K562 (cell line): ENCODE results near the gene QRICH1. TPM values are rescaled to one million over a fixed set of nuclear protein-coding genes. Genes with fewer than 3 reads are reported as not detected.
A peak's percentile ranks its signal among the peaks of the same experiment; 100 is the strongest.

Source experiments
- BCL6 ChIP-seq: fragments of 250-450 bp; sonication (Bioruptor Pico); IDR thresholded peaks from 2 replicates; pipeline ENCODE4 v1.4.0; 2020
- BDP1 ChIP-seq: IDR thresholded peaks from 3 replicates; pipeline ENCODE4 v1.6.1; 2011; ENCODE audit not compliant: insufficient read length, insufficient read depth
- CBX3 ChIP-seq, 2 experiments: IDR thresholded peaks; 1 replicate in 1 of 2; 2 replicates in 1 of 2; pipeline ENCODE4 v1.6.1; 2012; ENCODE audit warnings: inconsistent platforms in 2 of 2, low read length in 2 of 2, borderline replicate concordance in 1 of 2, control low read depth in 1 of 2
- CEBPB ChIP-seq: fragments of 450-650 bp; IDR thresholded peaks from 2 replicates; pipeline ENCODE4 v1.6.1; 2016; ENCODE audit warnings: missing genetic modification characterization, missing compliant biosample characterization
- CREM ChIP-seq: IDR thresholded peaks from 2 replicates; pipeline ENCODE4 v1.6.1; 2014; ENCODE audit warnings: antibody characterized with exemption, low read depth
- E2F3 ChIP-seq: fragments of 250-450 bp; sonication (Bioruptor Pico); IDR thresholded peaks from 2 replicates; pipeline ENCODE4 v1.4.0; 2020; ENCODE audit warnings: mild to moderate bottlenecking
- HEY1 ChIP-seq: fragments of 250-450 bp; sonication (Bioruptor Pico); IDR thresholded peaks from 2 replicates; pipeline ENCODE4 v1.5.0; 2020; ENCODE audit warnings: mild to moderate bottlenecking, moderate library complexity, borderline replicate concordance
- KAT2B ChIP-seq: IDR thresholded peaks from one replicate; pipeline ENCODE4 v1.6.1; 2012; ENCODE audit warnings: low read depth, mild to moderate bottlenecking, control low read depth, inconsistent platforms, low read length, moderate library complexity
- PHF8 ChIP-seq: fragments of 200-600 bp; sonication (generic); IDR thresholded peaks from 2 replicates; pipeline ENCODE4 v1.6.1; 2012; ENCODE audit warnings: mixed run types, mild to moderate bottlenecking, inconsistent platforms, low read length, moderate library complexity, borderline replicate concordance
- POLR2AphosphoS5 ChIP-seq: IDR thresholded peaks from 2 replicates; pipeline ENCODE4 v1.6.1; 2011; ENCODE audit warnings: mild to moderate bottlenecking, low read depth, low read length, moderate library complexity; ENCODE audit not compliant: control insufficient read depth, insufficient read depth
- SMARCE1 ChIP-seq: fragments of 450-650 bp; IDR thresholded peaks from 2 replicates; pipeline ENCODE4 v1.7.1; 2016; ENCODE audit warnings: mild to moderate bottlenecking
- SRF ChIP-seq, 2 experiments: fragments of 250-450, 450-650 bp in 1 of 2; sonication (Bioruptor Pico) in 1 of 2; sonication (generic) in 1 of 2; formaldehyde crosslinking; IDR thresholded peaks; 2 replicates each; pipeline versions ENCODE4 v1.5.0 to v1.5.1; 2020 to 2022; ENCODE audit warnings: mild to moderate bottlenecking in 1 of 2, missing genetic modification reagents in 1 of 2
- TCF3 ChIP-seq: sonication (generic); formaldehyde crosslinking; IDR thresholded peaks from 2 replicates; pipeline ENCODE4 v1.4.0; 2020; ENCODE audit warnings: mild to moderate bottlenecking, missing genetic modification reagents
- ZFX ChIP-seq: sonication (generic); formaldehyde crosslinking; IDR thresholded peaks from 2 replicates; pipeline ENCODE4 v1.8.0; 2022; ENCODE audit warnings: mild to moderate bottlenecking, missing genetic modification reagents, moderate library complexity
- ZNF408 ChIP-seq: fragments of 250-450 bp; sonication (Bioruptor Pico); IDR thresholded peaks from 2 replicates; pipeline ENCODE4 v1.4.0; 2020; ENCODE audit warnings: low read depth, mild to moderate bottlenecking, moderate library complexity
- ZNF41 ChIP-seq: fragments of 250-450 bp; sonication (Bioruptor Pico); conservative IDR thresholded peaks from 2 replicates; pipeline ENCODE4 v1.4.0; 2020; ENCODE audit warnings: mild to moderate bottlenecking
- ZNF75A ChIP-seq: fragments of 450-650 bp; formaldehyde crosslinking; IDR thresholded peaks from 2 replicates; pipeline ENCODE4 v1.4.0; 2020; ENCODE audit warnings: mild to moderate bottlenecking
- ZNF76 ChIP-seq: fragments of 250-450 bp; sonication (Bioruptor Pico); IDR thresholded peaks from 2 replicates; pipeline ENCODE4 v1.4.0; 2020; ENCODE audit warnings: mild to moderate bottlenecking, moderate library complexity, borderline replicate concordance
- ZNF785 ChIP-seq: fragments of 250-450 bp; sonication (Bioruptor Pico); IDR thresholded peaks from 2 replicates; pipeline ENCODE4 v1.4.0; 2020; ENCODE audit warnings: mild to moderate bottlenecking
- polyA plus RNA-seq, 8 experiments: library from polyadenylated mRNA; depleted of rRNA in 4 of 8; stranded (reverse) in 5 of 8; unstranded in 3 of 8; fragments of >200 nt; fragmentation: Nextera tagmentation in 2 of 8; fragmentation: Illumina TruSeq in 1 of 8; extraction: Ambion mirVana in 2 of 8; extraction: Trizol in 1 of 8; gene quantifications; 2 replicates each; pipeline versions ENCODE4 v1.2.1 to v1.2.3, GENCODE V29; 2011 to 2014; ENCODE audit warnings: inconsistent platforms in 1 of 8, missing spikeins in 1 of 8
- total RNA-seq, 7 experiments: library from RNA; depleted of rRNA in 6 of 7; stranded (reverse); fragments of >200 nt in 6 of 7; fragmentation: Illumina TruSeq in 2 of 7; extraction: Trizol in 2 of 7; gene quantifications; 2 replicates each; pipeline versions ENCODE4 v1.2.1 to v1.2.3, GENCODE V29; 2011 to 2021; ENCODE audit warnings: low replicate concordance in 1 of 7
- TF ChIP-seq, protein P1 (sequence below): fragments of 250-450 bp; sonication (Bioruptor Pico); IDR thresholded peaks from 2 replicates; pipeline ENCODE4 v1.5.0; 2021; ENCODE audit warnings: mild to moderate bottlenecking, moderate library complexity
- TF ChIP-seq, protein P2 (sequence below): fragments of 200-400 bp; formaldehyde crosslinking; IDR thresholded peaks from 2 replicates; pipeline ENCODE4 v1.6.1; 2017; ENCODE audit warnings: mild to moderate bottlenecking, low read depth, low read length, moderate library complexity
- TF ChIP-seq, protein P3 (sequence below): fragments of 450-650 bp; IDR thresholded peaks from 2 replicates; pipeline ENCODE4 v1.6.1; 2016; ENCODE audit warnings: borderline replicate concordance

The QRICH1 gene
- total and polyA plus RNA-seq, 9 of the 15 experiments (the other 6 are each of a cell fraction or from before 2014, with no cell fraction given) = 20.1 to 99.2 (median 56.7) TPM

DNA sequence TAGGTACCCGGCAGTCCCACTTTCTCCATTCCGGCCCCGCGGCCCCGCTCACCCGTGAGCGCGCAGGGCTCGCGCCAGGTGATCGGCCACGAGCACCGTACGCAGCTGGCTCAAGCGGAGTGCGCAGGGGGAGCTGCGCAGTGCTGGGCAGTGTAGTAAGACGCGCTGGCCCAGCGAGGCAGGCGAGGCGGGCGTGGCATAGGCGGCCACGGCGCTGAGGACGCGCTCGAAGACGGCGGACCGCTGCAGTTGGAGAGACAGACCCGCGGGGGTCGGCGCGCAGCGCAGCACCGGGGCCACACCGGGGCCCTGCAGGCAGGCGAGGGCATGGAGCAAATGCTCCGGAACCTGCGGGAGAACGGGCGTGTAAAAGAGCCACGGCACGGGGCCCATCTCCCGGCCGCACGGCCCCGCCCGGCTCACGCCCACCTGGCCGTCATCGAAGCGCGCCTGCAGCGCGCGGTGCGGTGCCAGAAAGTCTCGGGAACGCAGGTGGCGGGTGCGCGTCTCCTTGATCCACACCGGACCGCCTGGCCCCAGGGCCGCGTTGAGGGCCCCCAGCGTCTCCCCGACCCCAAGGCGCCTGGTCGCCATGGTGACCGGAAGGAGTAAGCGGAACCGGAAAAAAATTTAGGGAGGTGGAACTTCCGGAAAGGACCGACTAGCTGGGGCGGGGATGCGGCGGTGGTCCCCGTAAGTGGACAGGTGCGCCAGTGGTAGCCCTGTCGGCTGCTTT lies 75.7 kb downstream of the QRICH1 start, which contains the start of gene DALRD3 (continued):
- TF ChIP-seq, protein P1, sequence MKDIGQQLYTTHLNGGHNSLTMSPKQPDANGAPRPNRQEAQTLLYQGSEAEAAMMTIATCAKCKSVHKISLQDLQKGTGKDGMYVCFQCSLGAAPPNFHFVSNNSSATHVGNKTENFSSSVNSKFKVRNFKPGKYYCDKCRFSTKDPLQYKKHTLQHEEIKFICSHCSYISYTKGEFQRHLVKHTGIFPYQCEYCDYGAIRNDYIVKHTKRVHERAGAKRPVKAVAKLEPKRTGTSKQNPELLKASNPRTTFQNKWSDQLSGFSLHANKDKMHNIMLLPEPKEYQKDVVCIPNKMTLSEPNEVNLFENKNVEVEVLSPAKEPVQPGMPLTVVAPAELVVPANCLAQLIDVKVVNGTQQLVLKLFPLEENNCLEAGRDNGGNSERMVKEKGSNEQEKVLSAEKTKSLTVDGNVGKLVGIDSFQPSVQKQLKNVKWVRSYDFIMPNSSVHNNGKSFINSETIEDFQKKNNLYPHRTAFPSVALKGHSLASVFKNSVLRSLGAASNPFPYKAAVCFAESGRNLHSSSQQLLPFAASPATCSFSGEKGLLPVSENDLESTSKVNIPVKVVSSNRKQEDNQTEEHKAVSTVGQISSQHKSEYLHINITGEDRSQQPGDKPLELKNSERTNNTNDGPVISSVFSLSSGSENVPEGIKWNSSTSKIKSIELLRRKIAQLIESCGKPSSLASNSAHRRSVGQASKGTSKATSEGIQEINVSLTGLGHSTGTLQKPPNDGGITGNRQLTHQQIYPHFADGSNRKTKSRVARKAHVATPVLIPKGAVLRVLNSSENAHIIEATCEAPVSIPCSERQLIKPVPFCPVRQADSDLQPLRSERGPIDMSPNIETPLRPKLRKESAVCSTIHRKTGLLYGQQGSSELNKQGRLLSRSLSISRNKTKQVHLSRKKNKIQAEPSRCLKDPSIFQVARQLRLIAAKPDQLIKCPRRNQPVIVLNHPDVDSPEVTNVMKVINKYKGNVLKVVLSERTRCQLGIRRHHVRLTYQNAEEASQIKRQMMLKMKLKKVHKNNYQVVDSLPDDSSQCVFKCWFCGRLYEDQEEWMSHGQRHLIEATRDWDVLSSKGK (CRISPR knock-in tag) = no peak
- TF ChIP-seq SMARCE1 (no peak), CREM (peak; percentile 95), E2F3 (CRISPR knock-in tag) (no peak), ZNF76 (CRISPR knock-in tag) (no peak), POLR2AphosphoS5 (no peak), BCL6 (CRISPR knock-in tag) (no peak), TCF3 (no peak), ZNF785 (CRISPR knock-in tag) (no peak), CEBPB (tag) (no peak), KAT2B (no peak), ZNF408 (CRISPR knock-in tag) (no peak), ZNF41 (CRISPR knock-in tag) (no peak), ZFX (CRISPR knock-in tag) (peak; percentile 77), CBX3 (IDR thresholded peaks at IDR 0.05; ENCODE audit: borderline replicate concordance in 1 of 2, low read length in 2 of 2) (no peak), SRF (CRISPR knock-in tag; IDR thresholded peaks at IDR 0.05) (no peak), PHF8 (peak; percentile 54; the same call in 1 of the 2 replicates), BDP1 (no peak), HEY1 (no peak), ZNF75A (CRISPR knock-in tag) (0 out of 2 replicates have a peak, but pooled peaks have one; percentile 17)
- TF ChIP-seq, protein P2, sequence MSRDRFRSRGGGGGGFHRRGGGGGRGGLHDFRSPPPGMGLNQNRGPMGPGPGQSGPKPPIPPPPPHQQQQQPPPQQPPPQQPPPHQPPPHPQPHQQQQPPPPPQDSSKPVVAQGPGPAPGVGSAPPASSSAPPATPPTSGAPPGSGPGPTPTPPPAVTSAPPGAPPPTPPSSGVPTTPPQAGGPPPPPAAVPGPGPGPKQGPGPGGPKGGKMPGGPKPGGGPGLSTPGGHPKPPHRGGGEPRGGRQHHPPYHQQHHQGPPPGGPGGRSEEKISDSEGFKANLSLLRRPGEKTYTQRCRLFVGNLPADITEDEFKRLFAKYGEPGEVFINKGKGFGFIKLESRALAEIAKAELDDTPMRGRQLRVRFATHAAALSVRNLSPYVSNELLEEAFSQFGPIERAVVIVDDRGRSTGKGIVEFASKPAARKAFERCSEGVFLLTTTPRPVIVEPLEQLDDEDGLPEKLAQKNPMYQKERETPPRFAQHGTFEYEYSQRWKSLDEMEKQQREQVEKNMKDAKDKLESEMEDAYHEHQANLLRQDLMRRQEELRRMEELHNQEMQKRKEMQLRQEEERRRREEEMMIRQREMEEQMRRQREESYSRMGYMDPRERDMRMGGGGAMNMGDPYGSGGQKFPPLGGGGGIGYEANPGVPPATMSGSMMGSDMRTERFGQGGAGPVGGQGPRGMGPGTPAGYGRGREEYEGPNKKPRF = no peak
- TF ChIP-seq, protein P3, sequence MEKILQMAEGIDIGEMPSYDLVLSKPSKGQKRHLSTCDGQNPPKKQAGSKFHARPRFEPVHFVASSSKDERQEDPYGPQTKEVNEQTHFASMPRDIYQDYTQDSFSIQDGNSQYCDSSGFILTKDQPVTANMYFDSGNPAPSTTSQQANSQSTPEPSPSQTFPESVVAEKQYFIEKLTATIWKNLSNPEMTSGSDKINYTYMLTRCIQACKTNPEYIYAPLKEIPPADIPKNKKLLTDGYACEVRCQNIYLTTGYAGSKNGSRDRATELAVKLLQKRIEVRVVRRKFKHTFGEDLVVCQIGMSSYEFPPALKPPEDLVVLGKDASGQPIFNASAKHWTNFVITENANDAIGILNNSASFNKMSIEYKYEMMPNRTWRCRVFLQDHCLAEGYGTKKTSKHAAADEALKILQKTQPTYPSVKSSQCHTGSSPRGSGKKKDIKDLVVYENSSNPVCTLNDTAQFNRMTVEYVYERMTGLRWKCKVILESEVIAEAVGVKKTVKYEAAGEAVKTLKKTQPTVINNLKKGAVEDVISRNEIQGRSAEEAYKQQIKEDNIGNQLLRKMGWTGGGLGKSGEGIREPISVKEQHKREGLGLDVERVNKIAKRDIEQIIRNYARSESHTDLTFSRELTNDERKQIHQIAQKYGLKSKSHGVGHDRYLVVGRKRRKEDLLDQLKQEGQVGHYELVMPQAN = peak; percentile 76; the same call in 1 of the 2 replicates
